Measurements from ENCODE around the gene KIRREL3.

The KIRREL3 gene

GRCh38 chr11:126890561-126890960 is 110.0 kb downstream of the KIRREL3 start:
- DNase-seq (ENCODE audit: insufficient read length, low spot score) (no peak), FAIRE-seq (no peak)
- TF ChIP-seq CTCF (IDR thresholded peaks at IDR 0.05; ENCODE audit: insufficient read depth, missing control alignments) = no peak

GRCh38 chr11:126888115-126888712 is 112.4 kb downstream of the KIRREL3 start:
- TF ChIP-seq CTCF (IDR thresholded peaks at IDR 0.05; ENCODE audit: insufficient read depth, missing control alignments) = no peak
- no peak for DNase-seq (ENCODE audit: insufficient read length, low spot score)
- no peak for FAIRE-seq

- DNase-seq (ENCODE audit: insufficient read length, low spot score) (no peak), FAIRE-seq (no peak)
- TF ChIP-seq CTCF (IDR thresholded peaks at IDR 0.05; ENCODE audit: insufficient read depth, missing control alignments) = no peak
These were observed 113.9 kb downstream of the KIRREL3 start for GRCh38 chr11:126886636-126887035.

GRCh38 chr11:126886085-126886484 is 114.5 kb downstream of the KIRREL3 start:
- no peak for TF ChIP-seq CTCF (IDR thresholded peaks at IDR 0.05; ENCODE audit: insufficient read depth, missing control alignments)
- FAIRE-seq = no peak
- no peak for DNase-seq (ENCODE audit: insufficient read length, low spot score)

GRCh38 chr11:126884594-126884993 is 116.0 kb downstream of the KIRREL3 start:
- no peak for TF ChIP-seq CTCF (IDR thresholded peaks at IDR 0.05; ENCODE audit: insufficient read depth, missing control alignments)
- FAIRE-seq (no peak), DNase-seq (ENCODE audit: insufficient read length, low spot score) (no peak)

GRCh38 chr11:126884192-126884591 is 116.4 kb downstream of the KIRREL3 start:
- TF ChIP-seq CTCF (IDR thresholded peaks at IDR 0.05; ENCODE audit: insufficient read depth, missing control alignments) = no peak
- no peak for DNase-seq (ENCODE audit: insufficient read length, low spot score)
- no peak for FAIRE-seq

- DNase-seq (ENCODE audit: insufficient read length, low spot score) = no peak
- no peak for FAIRE-seq
- no peak for TF ChIP-seq CTCF (IDR thresholded peaks at IDR 0.05; ENCODE audit: insufficient read depth, missing control alignments)
These were observed 119.7 kb downstream of the KIRREL3 start for GRCh38 chr11:126880872-126881271.

All from D721Med (cell line).